ENCODE results near the gene PAX2. TPM values are rescaled to one million over a fixed set of nuclear protein-coding genes. Genes with fewer than 3 reads are reported as not detected.

Gene PAX2
- total and polyA plus RNA-seq, 4 donors, result not detected

DNA sequence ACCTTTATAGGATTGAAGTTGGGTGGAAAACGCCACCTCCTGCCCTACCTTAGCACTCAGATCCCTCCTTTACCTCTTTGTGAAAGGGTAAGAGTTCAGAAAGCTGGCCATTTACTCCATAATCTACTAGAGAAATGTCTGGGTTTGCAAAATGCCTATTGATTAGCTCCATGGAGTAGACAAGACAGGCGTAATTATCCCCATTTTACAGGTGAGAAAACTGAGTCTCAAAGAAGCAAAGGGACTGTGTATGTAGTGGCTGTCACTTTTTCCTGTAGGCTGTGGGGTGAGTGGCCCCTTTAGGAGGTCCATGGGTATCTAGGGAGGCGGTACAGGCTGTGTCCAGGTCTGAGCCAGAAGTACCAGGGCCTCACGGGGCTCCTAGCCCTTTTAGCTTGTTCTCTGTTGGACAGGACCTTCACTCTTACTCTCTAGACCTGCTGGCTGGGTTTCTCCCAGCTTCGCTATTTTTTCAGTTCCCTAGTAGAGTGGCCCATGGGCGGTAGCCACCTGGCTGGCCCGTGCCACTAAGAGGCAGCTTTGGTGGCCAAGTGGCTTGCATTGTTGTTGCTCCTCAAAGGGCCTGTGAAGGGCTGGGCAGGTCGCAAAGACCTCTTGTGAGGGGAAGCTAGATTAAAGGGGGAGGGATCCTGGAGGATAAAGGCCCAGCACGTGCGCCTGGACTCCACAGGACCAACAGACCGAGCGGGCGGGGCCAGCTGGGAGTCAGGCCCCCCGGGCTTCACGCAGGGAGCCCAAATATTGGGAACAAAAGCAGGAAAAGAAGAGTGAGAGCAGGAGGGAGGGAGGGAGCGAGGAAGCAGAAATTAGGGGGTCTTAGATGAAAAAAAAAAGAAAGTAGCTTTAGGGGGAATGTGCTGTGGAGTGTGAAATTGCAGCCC, 4.7 kb upstream of the PAX2 start:
- no peaks in the 10 kb centered on the region for H3K36me3 ChIP-seq (ENCODE audit: control insufficient read depth in 4 of 4, insufficient read depth in 3 of 4, low read depth in 1 of 4, low read length in 3 of 4)
- TF ChIP-seq HNF4A (conservative IDR thresholded peaks at IDR 0.05), result no peak
- no peak for TF ChIP-seq EGR1 (IDR thresholded peaks at IDR 0.05; ENCODE audit: low read depth in 2 of 2)
- TF ChIP-seq, protein P1, sequence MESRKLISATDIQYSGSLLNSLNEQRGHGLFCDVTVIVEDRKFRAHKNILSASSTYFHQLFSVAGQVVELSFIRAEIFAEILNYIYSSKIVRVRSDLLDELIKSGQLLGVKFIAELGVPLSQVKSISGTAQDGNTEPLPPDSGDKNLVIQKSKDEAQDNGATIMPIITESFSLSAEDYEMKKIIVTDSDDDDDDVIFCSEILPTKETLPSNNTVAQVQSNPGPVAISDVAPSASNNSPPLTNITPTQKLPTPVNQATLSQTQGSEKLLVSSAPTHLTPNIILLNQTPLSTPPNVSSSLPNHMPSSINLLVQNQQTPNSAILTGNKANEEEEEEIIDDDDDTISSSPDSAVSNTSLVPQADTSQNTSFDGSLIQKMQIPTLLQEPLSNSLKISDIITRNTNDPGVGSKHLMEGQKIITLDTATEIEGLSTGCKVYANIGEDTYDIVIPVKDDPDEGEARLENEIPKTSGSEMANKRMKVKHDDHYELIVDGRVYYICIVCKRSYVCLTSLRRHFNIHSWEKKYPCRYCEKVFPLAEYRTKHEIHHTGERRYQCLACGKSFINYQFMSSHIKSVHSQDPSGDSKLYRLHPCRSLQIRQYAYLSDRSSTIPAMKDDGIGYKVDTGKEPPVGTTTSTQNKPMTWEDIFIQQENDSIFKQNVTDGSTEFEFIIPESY (IDR thresholded peaks at IDR 0.05), result no peak
- TF ChIP-seq REST (IDR thresholded peaks at IDR 0.05), result no peak
- TF ChIP-seq GABPA (IDR thresholded peaks at IDR 0.05 in 1 of 2, conservative IDR thresholded peaks at IDR 0.05 in 1 of 2), result no peak
- no peak for TF ChIP-seq HNF4G (IDR thresholded peaks at IDR 0.05)
- no peak for TF ChIP-seq CTCF (IDR thresholded peaks at IDR 0.05; ENCODE audit: low read depth, low read length, missing input control)
- H3K4me3 ChIP-seq (ENCODE audit: low read depth in 1 of 3, low read length in 3 of 3), result no peak overlapping the region
- no peaks in the 10 kb centered on the region for H3K9me3 ChIP-seq (ENCODE audit: control insufficient read depth in 4 of 4, low read length in 3 of 4)
- H3K9ac ChIP-seq (ENCODE audit: low read depth in 1 of 2, low read length in 2 of 2), result no peak overlapping the region
- DNase-seq (ENCODE audit: low spot score), result no peak
- peaks cover 18 to 37% (median 30%) of the 10 kb centered on the region in 4 donors for H3K27me3 ChIP-seq (ENCODE audit: control insufficient read depth in 4 of 4, insufficient read depth in 4 of 4, low read length in 3 of 4)
- peaks cover 9 to 34% (median 13%) of the 10 kb centered on the region in 4 donors for H3K4me1 ChIP-seq (ENCODE audit: control insufficient read depth in 4 of 4, insufficient read depth in 4 of 4, low read length in 3 of 4)
- 19% methylated on average over 16 of the region's 16 CpGs for WGBS
- H3K27ac ChIP-seq (ENCODE audit: low read depth in 1 of 2, low read length in 2 of 2), result no peak overlapping the region

DNA sequence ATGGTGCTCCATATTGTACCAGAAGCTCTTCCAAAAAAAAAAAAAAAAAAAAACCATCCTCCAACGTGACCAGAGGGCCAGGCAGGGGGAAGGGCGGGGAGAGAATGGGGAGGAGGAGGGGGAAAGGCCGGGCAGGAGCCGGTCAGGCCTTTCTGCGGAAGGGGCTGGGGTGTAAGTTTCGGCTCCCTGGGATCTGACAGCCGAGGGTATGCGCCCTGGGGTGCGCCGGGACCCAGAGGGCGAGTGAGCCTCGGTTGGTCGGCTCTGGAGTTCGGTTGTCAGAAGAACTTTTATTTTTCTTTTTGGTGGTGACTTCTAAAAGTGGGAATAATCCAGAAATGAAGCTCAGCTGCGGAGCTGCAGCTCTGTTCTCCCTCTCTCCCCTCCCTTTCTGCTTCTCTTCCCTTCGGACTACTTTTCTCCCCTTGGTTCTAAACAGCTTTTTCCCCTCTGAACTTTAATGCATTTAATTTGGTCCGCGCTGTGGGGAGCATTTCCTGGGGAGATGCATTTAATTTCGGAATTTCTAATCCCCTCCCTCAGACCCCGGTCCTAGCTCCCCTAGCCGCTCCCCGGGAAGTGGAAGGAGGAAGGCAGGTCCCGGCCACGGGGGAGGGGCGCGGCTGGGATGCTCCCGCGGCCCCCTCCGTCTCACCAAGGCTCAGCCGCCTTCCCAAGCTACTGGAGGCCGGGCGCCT, 3.9 kb upstream of the PAX2 start:
- Histone ChIP-seq H3K36me3 (ENCODE audit: control insufficient read depth in 4 of 4, insufficient read depth in 3 of 4, low read depth in 1 of 4, low read length in 3 of 4) (no peaks in the 10 kb centered on the region), H3K27me3 (ENCODE audit: control insufficient read depth in 4 of 4, insufficient read depth in 4 of 4, low read length in 3 of 4) (peaks cover 22 to 32% (median 29%) of the 10 kb centered on the region in 4 donors), H3K27ac (ENCODE audit: low read depth in 1 of 2, low read length in 2 of 2) (no peak overlapping the region), H3K9me3 (ENCODE audit: control insufficient read depth in 4 of 4, low read length in 3 of 4) (no peaks in the 10 kb centered on the region), H3K4me1 (ENCODE audit: control insufficient read depth in 4 of 4, insufficient read depth in 4 of 4, low read length in 3 of 4) (peaks cover 9 to 34% (median 14%) of the 10 kb centered on the region in 4 donors), H3K4me3 (ENCODE audit: low read depth in 1 of 3, low read length in 3 of 3) (no peak overlapping the region), H3K9ac (ENCODE audit: low read depth in 1 of 2, low read length in 2 of 2) (no peak overlapping the region)
- 5% methylated on average over 32 of the region's 32 CpGs for WGBS
- DNase-seq (ENCODE audit: low spot score), result no peak
- TF ChIP-seq, protein P1 (IDR thresholded peaks at IDR 0.05), result no peak
- no peak for TF ChIP-seq CTCF (IDR thresholded peaks at IDR 0.05; ENCODE audit: low read depth, low read length, missing input control)
- TF ChIP-seq TAF1 (conservative IDR thresholded peaks at IDR 0.05), result no peak
- no peak for TF ChIP-seq HNF4G (IDR thresholded peaks at IDR 0.05)
- no peak for TF ChIP-seq SP1 (IDR thresholded peaks at IDR 0.05)
- TF ChIP-seq ATF3 (IDR thresholded peaks at IDR 0.05), result no peak
- no peak for TF ChIP-seq FOXA1 (IDR thresholded peaks at IDR 0.05)
- TF ChIP-seq MAX (IDR thresholded peaks at IDR 0.05), result no peak
- no peak for TF ChIP-seq GABPA (IDR thresholded peaks at IDR 0.05 in 1 of 2, conservative IDR thresholded peaks at IDR 0.05 in 1 of 2)
- no peak for TF ChIP-seq RAD21 (IDR thresholded peaks at IDR 0.05)
- no peak for TF ChIP-seq RXRA (IDR thresholded peaks at IDR 0.05)
- no peak for TF ChIP-seq HNF4A (conservative IDR thresholded peaks at IDR 0.05)
- TF ChIP-seq FOXA2 (IDR thresholded peaks at IDR 0.05), result no peak

Data from liver (tissue), 9 donors.